Aorta (tissue), 5 donors: ENCODE results near the gene PARP8. TPM values are rescaled to one million over a fixed set of nuclear protein-coding genes. Genes with fewer than 3 reads are reported as not detected.

ENCODE experiments used
- ATAC-seq: fragments of 200-7000 bp; cut with Tn5 transposase; one replicate; pipeline ENCODE4 v1.9.1; 2022; ENCODE audit warnings: moderate library complexity; ENCODE audit not compliant: low FRiP score
- DNase-seq, 2 donors: peaks; one replicate each; pipeline ENCODE4 v3.0.0-alpha.2; 2020
- H3K27ac ChIP-seq, 2 donors: one replicate each; pipeline ENCODE4 v1.5.1; 2013; ENCODE audit warnings: low read length in 2 of 2, mild to moderate bottlenecking in 2 of 2, moderate library complexity in 2 of 2, control low read depth in 1 of 2, inconsistent platforms in 1 of 2, low read depth in 1 of 2
- H3K27me3 ChIP-seq, 2 donors: one replicate each; pipeline ENCODE4 v1.6.1; 2013; ENCODE audit warnings: control low read depth in 1 of 2, low read length in 1 of 2, mild to moderate bottlenecking in 1 of 2, moderate library complexity in 1 of 2; ENCODE audit not compliant: insufficient read depth in 2 of 2, control insufficient read depth in 1 of 2
- H3K36me3 ChIP-seq, 2 donors: one replicate each; pipeline ENCODE4 v1.6.1; 2013; ENCODE audit warnings: control low read depth in 1 of 2, low read length in 1 of 2, mild to moderate bottlenecking in 1 of 2; ENCODE audit not compliant: insufficient read depth in 2 of 2, control insufficient read depth in 1 of 2
- H3K4me1 ChIP-seq, 2 donors: one replicate each; pipeline ENCODE4 v1.6.1; 2013; ENCODE audit warnings: low read length in 2 of 2, control low read depth in 1 of 2, mild to moderate bottlenecking in 1 of 2, moderate library complexity in 1 of 2; ENCODE audit not compliant: insufficient read depth in 2 of 2, control insufficient read depth in 1 of 2
- H3K4me3 ChIP-seq, 2 donors: one replicate each; pipeline ENCODE4 v1.5.1; 2013; ENCODE audit warnings: low read length in 2 of 2, control low read depth in 1 of 2, mild to moderate bottlenecking in 1 of 2
- H3K9me3 ChIP-seq: one replicate; pipeline ENCODE4 v1.6.1; 2013; ENCODE audit warnings: mild to moderate bottlenecking, low read length; ENCODE audit not compliant: control insufficient read depth
- WGBS, 2 donors: extraction: QIAGEN DNeasy Blood & Tissue Kit; methylation state at CpG; one replicate each; pipeline ENCODE4 v1.1.7; 2013; 5-methylcytosine and 5-hydroxymethylcytosine counted together
- intact Hi-C, 2 donors: fragments of 100-400 bp; cut with DNase I; formaldehyde crosslinking; loops; one replicate each; pipeline versions ENCODE4 v1.14.2 to v1.15.0; 2022
- polyA plus RNA-seq, 2 donors: library from polyadenylated mRNA; stranded (reverse); fragments of 200-250 nt; gene quantifications; one replicate each; pipeline ENCODE4 v1.2.3, GENCODE V29; 2013
- total RNA-seq, 2 donors: library from RNA; stranded (reverse); fragmentation: NEBNext Ultra II Directional; extraction: Animal tissue kit (Norgen Biotek cat#: 25700); gene quantifications; one replicate each; pipeline ENCODE4 v1.2.1, GENCODE V29; 2021
- donor health status: healthy with polysubstance abuse.
- donor health status: Bipolar disorder and iron deficiency.
- donor health status: DM: no; HTN: no; CAD: no.
- donor health status: DM: no; HTN: no; CAD: no.
- donor health status: DM: yes; HTN: yes; CAD: no.

The PARP8 gene
- total and polyA plus RNA-seq, 4 donors = 5.3 to 47.6 (median 19.5) TPM

- WGBS, 2 donors = 94 to 95% methylated on average over 4 of the region's 4 CpGs
- Histone ChIP-seq H3K27me3 (no peaks in the 10 kb centered on the region), H3K4me1 (no peaks in the 10 kb centered on the region), H3K4me3 (no peak overlapping the region), H3K36me3 (peaks cover 0 to 2% of the 10 kb centered on the region in 2 donors), H3K27ac (no peak overlapping the region), H3K9me3 (no peaks in the 10 kb centered on the region)
- intact Hi-C loops = no loop called here
- DNase-seq (no peak), ATAC-seq (no peak)
These were observed 166.3 kb downstream of the PARP8 start for GRCh38 chr5:50832657-50833284.

- WGBS, 2 donors = 96 to 100% methylated on average over 2 of the region's 2 CpGs
- no peaks in the 10 kb centered on the region for H3K27me3 ChIP-seq
- no peaks in the 10 kb centered on the region for H3K4me1 ChIP-seq
- no peak overlapping the region for H3K27ac ChIP-seq
- ATAC-seq = no peak
- H3K36me3 ChIP-seq = peaks cover 2 to 3% of the 10 kb centered on the region in 2 donors
- no peak for DNase-seq
- no peak overlapping the region for H3K4me3 ChIP-seq
- H3K9me3 ChIP-seq = no peaks in the 10 kb centered on the region
- intact Hi-C loops = no loop called here
These were observed 169.9 kb downstream of the PARP8 start for GRCh38 chr5:50836356-50836755.

- DNase-seq (no peak), ATAC-seq (no peak)
- Histone ChIP-seq H3K36me3 (peaks cover 2 to 3% of the 10 kb centered on the region in 2 donors), H3K4me1 (no peaks in the 10 kb centered on the region), H3K9me3 (no peaks in the 10 kb centered on the region), H3K27ac (no peak overlapping the region), H3K4me3 (no peak overlapping the region), H3K27me3 (no peaks in the 10 kb centered on the region)
- intact Hi-C loops = no loop called here
These were observed 173.0 kb downstream of the PARP8 start for GRCh38 chr5:50839472-50839871.

- intact Hi-C loops = no loop called here
- Histone ChIP-seq H3K9me3 (no peaks in the 10 kb centered on the region), H3K4me1 (no peaks in the 10 kb centered on the region), H3K36me3 (peaks cover 0 to under 1% of the 10 kb centered on the region in 2 donors), H3K4me3 (no peak overlapping the region), H3K27ac (no peak overlapping the region), H3K27me3 (no peaks in the 10 kb centered on the region)
- DNase-seq (no peak), ATAC-seq (no peak)
These were observed 176.7 kb downstream of the PARP8 start for GRCh38 chr5:50843091-50843490.

- intact Hi-C loops = no loop called here
- DNase-seq (no peak), ATAC-seq (no peak)
- Histone ChIP-seq H3K27me3 (no peaks in the 10 kb centered on the region), H3K4me1 (no peaks in the 10 kb centered on the region), H3K4me3 (no peak overlapping the region), H3K36me3 (no peaks in the 10 kb centered on the region), H3K27ac (no peak overlapping the region), H3K9me3 (no peaks in the 10 kb centered on the region)
- 61 to 81% methylated on average over 2 of the region's 2 CpGs for WGBS, 2 donors
These were observed 179.8 kb downstream of the PARP8 start for GRCh38 chr5:50846261-50846660.

- ATAC-seq = no peak
- intact Hi-C loops = no loop called here
- Histone ChIP-seq H3K4me3 (no peak overlapping the region), H3K36me3 (no peaks in the 10 kb centered on the region), H3K9me3 (no peaks in the 10 kb centered on the region), H3K27ac (no peak overlapping the region), H3K4me1 (no peaks in the 10 kb centered on the region), H3K27me3 (no peaks in the 10 kb centered on the region)
- WGBS, 2 donors = 85 to 89% methylated on average over 3 of the region's 3 CpGs
- DNase-seq = no peak
These were observed 183.1 kb downstream of the PARP8 start for GRCh38 chr5:50849554-50849953.

- Histone ChIP-seq H3K27me3 (no peaks in the 10 kb centered on the region), H3K4me3 (no peak overlapping the region), H3K9me3 (no peaks in the 10 kb centered on the region), H3K27ac (no peak overlapping the region), H3K4me1 (no peaks in the 10 kb centered on the region), H3K36me3 (peaks cover 0 to 2% of the 10 kb centered on the region in 2 donors)
- intact Hi-C loops = no loop called here
- 78 to 83% methylated on average over 4 of the region's 4 CpGs for WGBS, 2 donors
- peak in 1 of 2 donors; percentile 67 for DNase-seq
- ATAC-seq = peak; percentile 38
These were observed 186.7 kb downstream of the PARP8 start for GRCh38 chr5:50853151-50853550.

- 88 to 89% methylated on average over 8 of the region's 8 CpGs for WGBS, 2 donors
- no peak overlapping the region for H3K4me3 ChIP-seq
- DNase-seq = no peak
- no peak for ATAC-seq
- intact Hi-C loops = no loop called here
- H3K27me3 ChIP-seq = no peaks in the 10 kb centered on the region
- H3K36me3 ChIP-seq = peaks cover 0 to 2% of the 10 kb centered on the region in 2 donors
- no peaks in the 10 kb centered on the region for H3K4me1 ChIP-seq
- H3K27ac ChIP-seq = no peak overlapping the region
- H3K9me3 ChIP-seq = no peaks in the 10 kb centered on the region
These were observed 187.6 kb downstream of the PARP8 start for GRCh38 chr5:50854082-50854481.

GRCh38 chr5:50855001-50855400 is 188.6 kb downstream of the PARP8 start:
- DNase-seq = no peak
- 83 to 91% methylated on average over 1 of the region's 1 CpG for WGBS, 2 donors
- no peak for ATAC-seq
- Histone ChIP-seq H3K4me1 (no peaks in the 10 kb centered on the region), H3K4me3 (no peak overlapping the region), H3K36me3 (peaks cover 0 to 2% of the 10 kb centered on the region in 2 donors), H3K27ac (no peak overlapping the region), H3K27me3 (no peaks in the 10 kb centered on the region), H3K9me3 (no peaks in the 10 kb centered on the region)
- intact Hi-C loops = no loop called here
